Body of pancreas (tissue), 4 donors: Measurements from ENCODE around the gene MGAM2.

Source experiments
- CTCF ChIP-seq, 7 experiments: fragments of 450-650 bp in 4 of 7; fragments of 200-600 bp in 3 of 7; sonication (generic) in 3 of 7; IDR thresholded peaks; one replicate each; pipeline ENCODE4 v1.5.1; 2016 to 2019; ENCODE audit warnings: antibody characterized with exemption in 7 of 7
- POLR2A ChIP-seq, 3 donors: fragments of 450-650 bp; IDR thresholded peaks; one replicate each; pipeline ENCODE4 v1.6.1; 2016; ENCODE audit warnings: antibody characterized with exemption in 3 of 3, mild to moderate bottlenecking in 2 of 3

GRCh38 chr7:142114207-142114606 is 2.7 kb downstream of the MGAM2 start:
- TF ChIP-seq CTCF (IDR thresholded peaks at IDR 0.05) (no peak), POLR2A (IDR thresholded peaks at IDR 0.05) (peak in 1 of 3 donors; percentile 24)
